ENCODE results near the gene GNG4.
"Not testable (repeated sequence)": the region's sequence is repeated elsewhere in the genome, so short reads cannot be mapped to it uniquely, and the experiment has no call there.

Gene GNG4

GRCh38 chr1:235546369-235547155, 103.0 kb downstream of the GNG4 start:
- DNase-seq = not testable (repeated sequence)

GRCh38 chr1:235545292-235545930, 104.2 kb downstream of the GNG4 start:
- no peak for DNase-seq

DNA sequence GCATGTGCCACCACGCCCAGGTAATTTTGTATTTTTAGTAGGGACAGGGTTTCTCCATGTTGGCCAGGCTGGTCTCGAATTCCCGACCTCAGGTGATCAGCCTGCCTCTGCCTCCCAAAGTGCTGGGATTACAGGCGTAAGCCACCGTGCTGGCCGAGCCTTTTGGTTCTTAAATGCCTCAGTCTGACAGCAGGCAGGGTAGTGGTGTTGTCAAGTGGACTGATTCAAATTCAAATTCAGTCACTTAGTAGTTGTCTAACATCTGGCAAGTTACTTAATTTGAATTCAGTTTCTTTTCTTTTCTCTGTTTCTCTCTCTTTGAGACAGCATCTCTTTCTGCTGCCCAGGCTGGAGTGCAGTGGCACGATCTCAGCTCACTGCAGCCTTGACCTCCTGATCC, 106.7 kb downstream of the GNG4 start:
- DNase-seq = not testable (repeated sequence)

- no peak for DNase-seq
Measured at GRCh38 chr1:235533476-235534168, 116.0 kb downstream of the GNG4 start.

- DNase-seq = no peak
Measured at GRCh38 chr1:235532360-235532759, 117.2 kb downstream of the GNG4 start.

GRCh38 chr1:235527196-235527814, 122.3 kb downstream of the GNG4 start:
- no peak for DNase-seq

GRCh38 chr1:235525314-235525713, 124.3 kb downstream of the GNG4 start:
- peak in 2 of 58 donors; percentile 1 to 2 for DNase-seq

GRCh38 chr1:235516862-235517446, 132.6 kb downstream of the GNG4 start:
- DNase-seq = no peak

DNA sequence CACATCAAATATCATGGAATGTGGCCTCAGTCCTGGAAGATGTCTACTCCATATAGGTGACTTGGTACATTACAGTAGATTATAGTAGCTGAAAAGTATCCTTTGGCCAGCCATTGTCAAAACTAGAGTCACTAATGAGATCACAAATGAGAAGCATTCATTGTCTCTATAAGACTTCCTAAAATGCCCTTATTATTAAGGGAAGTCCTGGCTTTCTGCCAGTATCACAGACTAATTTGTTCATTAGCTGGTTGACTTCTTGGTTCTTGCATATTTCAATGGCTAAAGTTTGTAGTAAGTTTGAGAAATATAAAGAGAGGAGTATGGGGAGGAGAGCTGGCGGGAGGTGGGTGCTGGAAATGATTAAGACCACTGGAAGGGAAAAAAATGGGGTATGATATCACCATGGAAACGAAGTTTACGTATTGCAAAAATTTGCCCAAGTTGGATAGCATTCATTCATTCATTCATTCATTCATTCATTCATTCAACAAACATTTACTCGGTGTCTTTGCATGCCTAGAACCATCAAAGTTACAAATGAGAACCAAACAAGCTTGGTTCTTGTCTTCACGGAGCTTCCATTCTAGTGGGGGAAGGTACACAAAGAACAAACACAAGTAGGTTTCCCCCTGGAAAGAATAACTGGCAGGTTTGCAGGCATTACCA, 133.6 kb downstream of the GNG4 start:
- no peak for DNase-seq

- DNase-seq = peak in 12 of 58 donors; percentile 0 to 45 (median 8)
Measured at GRCh38 chr1:235513495-235514366, 135.9 kb downstream of the GNG4 start.

DNA sequence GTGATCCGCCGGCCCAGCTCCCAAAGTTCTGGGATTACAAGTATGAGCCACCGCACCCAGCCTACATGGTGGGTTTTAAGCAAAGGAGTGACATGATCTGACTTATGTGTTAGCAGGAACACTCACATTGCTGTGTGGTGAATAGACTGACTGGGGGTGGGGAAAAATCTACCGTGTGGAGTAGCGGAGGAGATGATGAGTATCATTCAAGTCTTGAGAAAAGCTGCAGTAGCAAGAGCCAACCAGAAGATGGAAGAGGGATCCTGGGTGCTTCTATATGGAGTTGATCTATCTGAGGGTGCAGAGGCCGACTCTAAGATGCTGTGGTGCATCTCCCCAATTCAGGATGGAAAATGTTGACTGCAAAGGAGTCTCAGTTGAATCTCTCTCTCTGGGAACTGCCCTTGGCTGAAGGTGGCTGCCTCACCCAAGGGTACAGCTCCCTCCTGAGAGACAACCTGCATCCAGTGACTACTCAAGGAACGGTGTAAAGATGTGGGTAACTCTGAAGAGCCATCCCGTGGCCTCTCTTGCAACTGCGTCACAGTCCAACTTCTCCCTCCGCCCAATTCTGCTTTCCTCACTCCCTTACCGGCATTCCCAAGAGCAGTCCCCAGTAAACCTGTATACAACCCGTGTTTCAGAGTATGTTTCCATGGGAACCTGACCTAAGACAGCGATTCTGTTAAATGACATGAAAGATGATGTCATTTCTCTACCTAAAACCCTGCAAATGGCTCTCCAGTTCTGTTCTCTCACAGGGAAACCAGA, 137.9 kb downstream of the GNG4 start:
- no peak for DNase-seq

DNA sequence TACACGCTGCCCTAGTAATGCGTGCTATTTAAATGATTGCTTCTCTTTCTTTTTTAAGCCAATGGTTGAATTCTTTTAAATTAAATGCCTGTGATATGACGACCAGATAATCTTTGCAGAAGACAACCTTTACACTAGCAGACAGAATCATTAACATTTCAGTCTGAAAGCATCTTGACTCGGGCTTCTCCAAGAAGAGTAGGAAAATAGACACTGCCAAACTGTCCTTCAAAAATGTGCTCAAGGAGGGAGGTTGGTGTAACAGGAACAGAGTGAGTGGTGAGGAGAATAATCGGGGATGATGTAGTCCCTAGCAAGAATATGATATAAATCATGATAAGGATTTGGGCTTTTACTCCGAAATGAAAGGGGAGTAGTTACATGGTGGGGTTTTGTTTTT, 138.8 kb downstream of the GNG4 start:
- no peak for DNase-seq

GRCh38 chr1:235507623-235508022, 142.0 kb downstream of the GNG4 start:
- no peak for DNase-seq

- peak; percentile 81 to 100 (median 99) for DNase-seq
Measured at GRCh38 chr1:235504494-235505222, 144.9 kb downstream of the GNG4 start.

DNA sequence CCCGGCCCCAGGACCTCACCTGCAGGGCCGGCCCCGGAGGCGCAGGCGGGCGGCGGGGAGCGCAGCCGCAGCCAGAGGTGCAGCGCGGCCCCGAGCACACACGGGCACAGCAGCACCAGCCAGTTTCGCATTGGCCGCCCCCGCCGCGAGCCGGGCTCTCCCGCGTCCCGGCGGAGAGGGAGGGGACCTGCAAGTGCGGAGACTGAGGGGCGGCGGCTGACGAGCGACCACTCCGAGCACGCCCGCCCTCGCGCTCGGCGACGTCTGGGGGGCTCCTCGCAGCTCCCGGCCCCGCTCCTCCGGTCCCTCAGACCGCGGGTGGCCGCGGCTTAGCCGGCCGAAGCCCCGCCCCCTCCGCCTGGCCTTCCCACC, 145.5 kb downstream of the GNG4 start, which contains the start of gene B3GALNT2:
B3GALNT2 (minus strand) TSS at position 331 of the 372 bp plus-strand sequence; CDS start at position 131, 200 bp downstream.
- DNase-seq = peak in 2 of 58 donors; percentile 61 to 70

DNA sequence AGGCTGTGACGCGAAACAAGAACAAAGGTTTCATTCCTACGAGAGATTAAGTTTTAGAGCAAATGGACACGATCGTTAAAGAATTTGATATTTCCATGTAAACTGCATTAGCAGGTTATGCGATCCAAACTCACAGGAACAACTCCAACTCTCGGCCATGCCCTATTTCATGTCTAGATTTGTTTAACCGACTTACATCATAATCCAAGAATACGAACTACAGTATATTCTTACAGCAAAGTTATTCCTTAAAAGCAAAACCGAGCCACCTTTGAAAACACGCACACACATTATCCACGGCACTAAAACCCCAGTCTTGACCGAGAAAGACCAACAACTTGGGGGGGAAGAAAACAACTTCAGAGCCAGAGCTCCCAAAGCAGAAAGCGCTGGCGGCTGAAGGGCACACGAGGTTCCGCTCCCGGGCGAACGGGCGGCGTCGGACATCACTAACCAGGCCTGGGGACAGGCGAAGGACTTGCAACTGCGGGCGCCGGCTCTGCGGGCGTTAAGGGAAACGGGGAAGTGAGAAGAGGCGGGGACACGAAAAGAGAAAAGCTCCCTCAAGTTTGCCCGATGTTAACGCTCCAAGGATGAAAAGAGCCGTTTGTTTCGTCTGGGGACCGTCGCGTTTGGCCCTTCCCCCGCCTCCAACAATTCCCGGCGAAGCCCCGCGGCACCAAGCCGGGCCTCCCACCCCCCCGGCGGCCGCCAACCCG, 146.0 kb downstream of the GNG4 start:
- DNase-seq = peak in 40 of 58 donors; percentile 12 to 75 (median 49)

All from anterior cingulate cortex (tissue), 58 donors.